NCI-H748 treated with DMSO at 0.1 percent for 48 hours (cell line): ENCODE measurements around the gene PTPN2.
"Not testable (repeated sequence)": the region's sequence is repeated elsewhere in the genome, so short reads cannot be mapped to it uniquely, and the experiment has no call there.

Source experiments
- DNase-seq: peaks from one replicate; lab custom pipeline; 2025; lab: John Stamatoyannopoulos, UW

The PTPN2 gene

GRCh38 chr18:12891561-12891960, 7.5 kb upstream of the PTPN2 start:
- no peak for DNase-seq

- no peak for DNase-seq
These were observed 6.9 kb upstream of the PTPN2 start for GRCh38 chr18:12890964-12891363.

GRCh38 chr18:12886498-12887126, 2.6 kb upstream of the PTPN2 start:
- DNase-seq, result no peak

- no peak for DNase-seq
These were observed 1.5 kb upstream of the PTPN2 start for GRCh38 chr18:12885500-12885899.

GRCh38 chr18:12884406-12885323, 628 bp upstream of the PTPN2 start:
- no peak for DNase-seq

- no peak for DNase-seq
These were observed 709 bp downstream of the PTPN2 start for GRCh38 chr18:12883372-12883683.

GRCh38 chr18:12882453-12883371, 1.3 kb downstream of the PTPN2 start:
- no peak for DNase-seq

- DNase-seq, result no peak
These were observed 3.5 kb downstream of the PTPN2 start for GRCh38 chr18:12880541-12880910.

- no peak for DNase-seq
These were observed 4.0 kb downstream of the PTPN2 start for GRCh38 chr18:12879840-12880540.

GRCh38 chr18:12874992-12875391, 9.0 kb downstream of the PTPN2 start:
- not testable (repeated sequence) for DNase-seq

GRCh38 chr18:12873961-12874567, 10.0 kb downstream of the PTPN2 start:
- not testable (repeated sequence) for DNase-seq

GRCh38 chr18:12872408-12872807, 11.6 kb downstream of the PTPN2 start:
- no peak for DNase-seq

- no peak for DNase-seq
These were observed 15.5 kb downstream of the PTPN2 start for GRCh38 chr18:12868576-12868975.

GRCh38 chr18:12867441-12868123, 16.5 kb downstream of the PTPN2 start:
- no peak for DNase-seq

GRCh38 chr18:12863687-12864216, 20.3 kb downstream of the PTPN2 start:
- DNase-seq, result no peak

GRCh38 chr18:12862874-12863482, 21.1 kb downstream of the PTPN2 start:
- DNase-seq, result no peak

- DNase-seq, result no peak
These were observed 21.6 kb downstream of the PTPN2 start for GRCh38 chr18:12862467-12862866.

- no peak for DNase-seq
These were observed 22.4 kb downstream of the PTPN2 start for GRCh38 chr18:12861637-12862036.

- no peak for DNase-seq
These were observed 23.5 kb downstream of the PTPN2 start for GRCh38 chr18:12860530-12860929.

GRCh38 chr18:12858991-12859390, 25.0 kb downstream of the PTPN2 start:
- no peak for DNase-seq
